ENCODE results near the gene ARID1A. TPM values are rescaled to one million over a fixed set of nuclear protein-coding genes. Genes with fewer than 3 reads are reported as not detected.

Gene ARID1A
- total and polyA plus RNA-seq, 9 of the 15 experiments (the other 6 are each of a cell fraction or from before 2014, with no cell fraction given) = 8.3 to 88.3 (median 22.5) TPM

GRCh38 chr1:26697978-26698849, 2.4 kb downstream of the ARID1A start (continued):
- TF ChIP-seq REST (IDR thresholded peaks at IDR 0.05; ENCODE audit: borderline replicate concordance) = no peak
- TF ChIP-seq REST (CRISPR knock-in tag; IDR thresholded peaks at IDR 0.05; ENCODE audit: low read depth) = peak; percentile 26; the same call in 1 of the 2 replicates
- TF ChIP-seq ZKSCAN8 (CRISPR knock-in tag; IDR thresholded peaks at IDR 0.05) = no peak; the same call in 1 of the 2 replicates
- TF ChIP-seq NR3C1 (CRISPR knock-in tag; IDR thresholded peaks at IDR 0.05) = no peak
- no peak for TF ChIP-seq RBM22 (IDR thresholded peaks at IDR 0.05; ENCODE audit: low read depth, low read length, poor library complexity, severe bottlenecking)
- TF ChIP-seq ZNF41 (CRISPR knock-in tag; conservative IDR thresholded peaks at IDR 0.05) = no peak
- no peak for TF ChIP-seq TSHZ1 (CRISPR knock-in tag; IDR thresholded peaks at IDR 0.05)
- peak; percentile 98 for TF ChIP-seq JUND (IDR thresholded peaks at IDR 0.05; ENCODE audit: borderline replicate concordance, low read depth, low read length)
- peak; percentile 98 for TF ChIP-seq JUND (tag; IDR thresholded peaks at IDR 0.05; ENCODE audit: borderline replicate concordance, low read depth, low read length)
- no peak; the same call in 1 of the 2 replicates for TF ChIP-seq BHLHE40 (IDR thresholded peaks at IDR 0.05; ENCODE audit: low read length)
- no peak for TF ChIP-seq ASH1L (IDR thresholded peaks at IDR 0.05; ENCODE audit: borderline replicate concordance, low read depth, partially characterized antibody)
- peak; percentile 48; the same call in 1 of the 2 replicates for TF ChIP-seq STAT5A (IDR thresholded peaks at IDR 0.05; ENCODE audit: borderline replicate concordance, low read length)
- peak; percentile 95 for TF ChIP-seq MEIS2 (IDR thresholded peaks at IDR 0.05; ENCODE audit: partially characterized antibody)
- no peak for TF ChIP-seq STAG1 (CRISPR knock-in tag; IDR thresholded peaks at IDR 0.05; ENCODE audit: borderline replicate concordance)
- peak; percentile 67; the same call in 1 of the 2 replicates for TF ChIP-seq THRAP3 (IDR thresholded peaks at IDR 0.05; ENCODE audit: borderline replicate concordance)
- no peak for TF ChIP-seq SMAD3 (CRISPR knock-in tag; conservative IDR thresholded peaks at IDR 0.05)
- peak; percentile 52; the same call in 1 of the 2 replicates for TF ChIP-seq NCOA1 (IDR thresholded peaks at IDR 0.05; ENCODE audit: low read depth)

Data from K562 (cell line).